K562 (cell line): ENCODE data around the gene MEA1. TPM values are rescaled to one million over a fixed set of nuclear protein-coding genes. Genes with fewer than 3 reads are reported as not detected.
A peak's percentile ranks its signal among the peaks of the same experiment; 100 is the strongest.

Experiments used
- BRCA1 ChIP-seq, 2 experiments: fragments of 450-650 bp in 1 of 2; sonication (generic) in 1 of 2; formaldehyde crosslinking in 1 of 2; IDR thresholded peaks; 2 replicates each; pipeline versions ENCODE4 v1.5.0 to v1.6.1; 2017 to 2020; ENCODE audit warnings: mild to moderate bottlenecking in 1 of 2, missing genetic modification reagents in 1 of 2
- CCNT2 ChIP-seq: IDR thresholded peaks from 2 replicates; pipeline ENCODE4 v1.6.1; 2011; ENCODE audit warnings: borderline replicate concordance, low read depth, mild to moderate bottlenecking, moderate library complexity, mixed read lengths, low read length; ENCODE audit not compliant: insufficient read length; ENCODE audit errors: extremely low read depth
- ESRRB ChIP-seq: fragments of 250-450 bp; sonication (Bioruptor Pico); IDR thresholded peaks from 2 replicates; pipeline ENCODE4 v1.5.0; 2020; ENCODE audit warnings: mild to moderate bottlenecking, moderate library complexity, borderline replicate concordance
- FOXK2 ChIP-seq, 2 experiments: fragments of 450-650 bp; IDR thresholded peaks in 1 of 2; conservative IDR thresholded peaks in 1 of 2; 2 replicates each; pipeline ENCODE4 v1.6.1; 2016; ENCODE audit warnings: low read depth in 2 of 2, mild to moderate bottlenecking in 1 of 2
- GATA2 ChIP-seq: sonication (generic); formaldehyde crosslinking; IDR thresholded peaks from 2 replicates; pipeline ENCODE4 v1.4.0; 2020; ENCODE audit warnings: mild to moderate bottlenecking, missing genetic modification reagents
- HDAC8 ChIP-seq: fragments of 450-650 bp; IDR thresholded peaks from 2 replicates; pipeline ENCODE4 v1.6.1; 2016; ENCODE audit warnings: mild to moderate bottlenecking, missing genetic modification characterization, moderate library complexity, missing compliant biosample characterization
- HES1 ChIP-seq: fragments of 450-650 bp; IDR thresholded peaks from 2 replicates; pipeline ENCODE4 v1.6.1; 2016; ENCODE audit warnings: low read depth, mild to moderate bottlenecking, moderate library complexity
- HNRNPL ChIP-seq: fragments of 200-400 bp; formaldehyde crosslinking; IDR thresholded peaks from 2 replicates; pipeline ENCODE4 v1.6.1; 2017; ENCODE audit warnings: low read depth, mild to moderate bottlenecking, low read length
- MECOM ChIP-seq: fragments of 250-450 bp; sonication (Bioruptor Pico); IDR thresholded peaks from 2 replicates; pipeline ENCODE4 v1.8.0; 2022; ENCODE audit warnings: inconsistent platforms
- MTA1 ChIP-seq: fragments of 450-650 bp; IDR thresholded peaks from 2 replicates; pipeline ENCODE4 v1.6.1; 2017; ENCODE audit warnings: borderline replicate concordance
- MTA2 ChIP-seq: fragments of 450-650 bp; IDR thresholded peaks from 2 replicates; pipeline ENCODE4 v1.6.1; 2016; ENCODE audit warnings: low read depth
- NFRKB ChIP-seq: fragments of 450-650 bp; IDR thresholded peaks from 2 replicates; pipeline ENCODE4 v1.6.1; 2016; ENCODE audit warnings: low read depth
- OTX1 ChIP-seq: fragments of 450-650 bp; formaldehyde crosslinking; IDR thresholded peaks from 2 replicates; pipeline ENCODE4 v1.4.0; 2022; ENCODE audit warnings: mild to moderate bottlenecking
- PREB ChIP-seq: sonication (generic); formaldehyde crosslinking; IDR thresholded peaks from 2 replicates; pipeline ENCODE4 v1.8.1; 2023; ENCODE audit warnings: mild to moderate bottlenecking, missing genetic modification reagents
- PTBP1 ChIP-seq: fragments of 200-400 bp; formaldehyde crosslinking; IDR thresholded peaks from 2 replicates; pipeline ENCODE4 v1.6.1; 2017; ENCODE audit warnings: low read depth, low read length
- RAD21 ChIP-seq, 2 experiments: fragments of 250-450 bp in 1 of 2; fragments of 450-650 bp in 1 of 2; sonication (Bioruptor Pico) in 1 of 2; formaldehyde crosslinking in 1 of 2; IDR thresholded peaks in 1 of 2; conservative IDR thresholded peaks in 1 of 2; 2 replicates each; pipeline versions ENCODE4 v1.4.0 to v1.8.0; 2020 to 2022; ENCODE audit warnings: mild to moderate bottlenecking in 2 of 2, moderate library complexity in 1 of 2
- SNIP1 ChIP-seq: fragments of 450-650 bp; IDR thresholded peaks from 2 replicates; pipeline ENCODE4 v1.7.1; 2017; ENCODE audit warnings: low read depth, mild to moderate bottlenecking
- TAF7 ChIP-seq: fragments of 450-650 bp; IDR thresholded peaks from 2 replicates; pipeline ENCODE4 v1.6.1; 2016; ENCODE audit warnings: missing genetic modification characterization, missing compliant biosample characterization
- U2AF2 ChIP-seq: fragments of 200-400 bp; formaldehyde crosslinking; optimal IDR thresholded peaks from 2 replicates; pipeline ENCODE3; 2017; ENCODE audit warnings: low read depth, mild to moderate bottlenecking, low read length
- USF1 ChIP-seq: sonication (generic); formaldehyde crosslinking; IDR thresholded peaks from 2 replicates; pipeline ENCODE4 v1.9.0; 2022; ENCODE audit warnings: mild to moderate bottlenecking, missing genetic modification reagents
- ZBTB33 ChIP-seq: sonication (generic); formaldehyde crosslinking; IDR thresholded peaks from 2 replicates; pipeline ENCODE4 v1.8.1; 2023; ENCODE audit warnings: mild to moderate bottlenecking, missing genetic modification reagents
- ZNF124 ChIP-seq: sonication (generic); formaldehyde crosslinking; IDR thresholded peaks from 2 replicates; pipeline ENCODE4 v1.8.1; 2022; ENCODE audit warnings: missing genetic modification reagents
- ZNF778 ChIP-seq: fragments of 450-650 bp; formaldehyde crosslinking; IDR thresholded peaks from 2 replicates; pipeline ENCODE4 v1.4.0; 2020; ENCODE audit warnings: mild to moderate bottlenecking, moderate library complexity
- ZZZ3 ChIP-seq: fragments of 450-650 bp; IDR thresholded peaks from 2 replicates; pipeline ENCODE4 v1.6.1; 2016; ENCODE audit warnings: antibody characterized with exemption, mild to moderate bottlenecking, moderate library complexity
- polyA plus RNA-seq, 8 experiments: library from polyadenylated mRNA; depleted of rRNA in 4 of 8; stranded (reverse) in 5 of 8; unstranded in 3 of 8; fragments of >200 nt; fragmentation: Nextera tagmentation in 2 of 8; fragmentation: Illumina TruSeq in 1 of 8; extraction: Ambion mirVana in 2 of 8; extraction: Trizol in 1 of 8; gene quantifications; 2 replicates each; pipeline versions ENCODE4 v1.2.1 to v1.2.3, GENCODE V29; 2011 to 2014; ENCODE audit warnings: inconsistent platforms in 1 of 8, missing spikeins in 1 of 8
- total RNA-seq, 7 experiments: library from RNA; depleted of rRNA in 6 of 7; stranded (reverse); fragments of >200 nt in 6 of 7; fragmentation: Illumina TruSeq in 2 of 7; extraction: Trizol in 2 of 7; gene quantifications; 2 replicates each; pipeline versions ENCODE4 v1.2.1 to v1.2.3, GENCODE V29; 2011 to 2021; ENCODE audit warnings: low replicate concordance in 1 of 7

Gene MEA1
- total and polyA plus RNA-seq, 9 of the 15 experiments (the other 6 are each of a cell fraction or from before 2014, with no cell fraction given): 86.8 to 210 (median 152) TPM

GRCh38 chr6:43059168-43060033 is 45.7 kb upstream of the MEA1 start, which contains the start of the genes KLC4 and MRPL2 (continued):
- TF ChIP-seq USF1 (CRISPR knock-in tag): peak; percentile 83
- TF ChIP-seq ZBTB33 (CRISPR knock-in tag): no peak; the same call in 1 of the 2 replicates
- no peak for TF ChIP-seq PTBP1
- TF ChIP-seq ZZZ3: no peak
- no peak for TF ChIP-seq BRCA1 (IDR thresholded peaks at IDR 0.05)
- TF ChIP-seq BRCA1 (CRISPR knock-in tag; IDR thresholded peaks at IDR 0.05): no peak
- peak; percentile 45 for TF ChIP-seq CCNT2
- TF ChIP-seq ZNF124 (CRISPR knock-in tag): no peak
- no peak; the same call in 1 of the 2 replicates for TF ChIP-seq HES1
- TF ChIP-seq HNRNPL: no peak
- peak; percentile 59 for TF ChIP-seq TAF7 (tag)
- TF ChIP-seq U2AF2: no peak
- TF ChIP-seq SNIP1: no peak
- no peak for TF ChIP-seq ZNF778 (CRISPR knock-in tag)
- TF ChIP-seq OTX1 (CRISPR knock-in tag): 0 out of 2 replicates have a peak, but pooled peaks have one; percentile 74
- TF ChIP-seq HDAC8 (tag): no peak
- TF ChIP-seq NFRKB: 0 out of 2 replicates have a peak, but pooled peaks have one; percentile 50
- no peak for TF ChIP-seq ESRRB (CRISPR knock-in tag)
- TF ChIP-seq RAD21 (CRISPR knock-in tag; conservative IDR thresholded peaks at IDR 0.05 in 1 of 2, IDR thresholded peaks at IDR 0.05 in 1 of 2): no peak
- no peak for TF ChIP-seq GATA2 (CRISPR knock-in tag)
- no peak for TF ChIP-seq MECOM (CRISPR knock-in tag)
- no peak for TF ChIP-seq MTA2
- peak; percentile 100 for TF ChIP-seq MTA1
- TF ChIP-seq FOXK2 (conservative IDR thresholded peaks at IDR 0.05 in 1 of 2, IDR thresholded peaks at IDR 0.05 in 1 of 2; ENCODE audit: low read depth in 2 of 2): peak; percentile 94
- 0 out of 2 replicates have a peak, but pooled peaks have one; percentile 41 for TF ChIP-seq PREB (CRISPR knock-in tag)
